CD4-positive, alpha-beta T cell (primary cell): Measurements from ENCODE around the gene INTS6. TPM values are rescaled to one million over a fixed set of nuclear protein-coding genes. Genes with fewer than 3 reads are reported as not detected.

Experiments
- ATAC-seq: fragments of 200-7000 bp; cut with Tn5 transposase; one replicate; pipeline ENCODE4 v1.10.0; 2022; ENCODE audit warnings: mild to moderate bottlenecking; ENCODE audit not compliant: poor library complexity
- CTCF ChIA-PET: fragments of 350-600 bp; sonication (Branson Sonifier 250); formaldehyde crosslinking; loops from one replicate; lab custom pipeline; 2021; ENCODE audit warnings: antibody characterized with exemption, inconsistent platforms; lab: Charles Lee
- POLR2A ChIA-PET: fragments of 350-600 bp; sonication (Branson Sonifier 250); formaldehyde crosslinking; loops from one replicate; lab custom pipeline; 2021; ENCODE audit warnings: antibody characterized with exemption, inconsistent platforms; lab: Charles Lee
- DNase-seq, 14 experiments: peaks; one replicate each; pipeline ENCODE4 v3.0.0-alpha.2; 2013 to 2020; ENCODE audit warnings: mixed read lengths in 2 of 14
- H3K27ac ChIP-seq, 2 donors: one replicate each; pipeline versions ENCODE4 v1.5.1 to v1.7.0; 2013; ENCODE audit warnings: low read length in 2 of 2, low read depth in 1 of 2, mild to moderate bottlenecking in 1 of 2
- H3K27me3 ChIP-seq, 2 experiments: 1 replicate in 1 of 2; 2 replicates in 1 of 2; pipeline versions ENCODE4 v1.6.1 to v1.7.0; 2013; ENCODE audit warnings: low read length in 2 of 2, control low read depth in 1 of 2, mild to moderate bottlenecking in 1 of 2, moderate library complexity in 1 of 2; ENCODE audit not compliant: insufficient read depth in 2 of 2, control insufficient read depth in 1 of 2
- H3K36me3 ChIP-seq: one replicate; pipeline ENCODE4 v1.6.1; 2013; ENCODE audit warnings: low read length, control low read depth; ENCODE audit not compliant: insufficient read depth
- H3K4me1 ChIP-seq: one replicate; pipeline ENCODE4 v1.6.1; 2013; ENCODE audit warnings: low read length, control low read depth; ENCODE audit not compliant: insufficient read depth
- H3K4me3 ChIP-seq: one replicate; pipeline ENCODE4 v1.5.1; 2013; ENCODE audit warnings: mild to moderate bottlenecking, low read length, moderate library complexity
- H3K9me3 ChIP-seq, 2 experiments: 1 replicate in 1 of 2; 2 replicates in 1 of 2; pipeline versions ENCODE4 v1.6.1 to v1.7.0; 2013; ENCODE audit warnings: low read length in 2 of 2, mild to moderate bottlenecking in 2 of 2, control low read depth in 1 of 2, moderate library complexity in 1 of 2; ENCODE audit not compliant: control insufficient read depth in 1 of 2, insufficient read depth in 1 of 2
- H3K27ac Mint-ChIP-seq: one replicate; pipeline ENCODE4 v1.8.0; 2020; ENCODE audit warnings: mixed read lengths
- H3K27me3 Mint-ChIP-seq: one replicate; pipeline ENCODE4 v1.8.0; 2021; ENCODE audit warnings: mixed read lengths
- H3K36me3 Mint-ChIP-seq: one replicate; pipeline ENCODE4 v1.8.0; 2021; ENCODE audit warnings: low read depth, mixed read lengths
- H3K4me1 Mint-ChIP-seq: one replicate; pipeline ENCODE4 v1.8.0; 2021; ENCODE audit warnings: low read depth, mixed read lengths
- H3K4me3 Mint-ChIP-seq: one replicate; pipeline ENCODE4 v1.8.0; 2020; ENCODE audit warnings: mild to moderate bottlenecking, mixed read lengths
- H3K9me3 Mint-ChIP-seq: one replicate; pipeline ENCODE4 v1.8.0; 2020; ENCODE audit warnings: mixed read lengths
- intact Hi-C, 2 experiments: fragments of 100-400 bp; cut with DNase I in 1 of 2; cut with micrococcal nuclease in 1 of 2; formaldehyde crosslinking; loops; one replicate each; pipeline versions ENCODE4 v1.15.1 to v1.9.0; 2023 to 2025; cut with DNase I, micrococcal nuclease
- total RNA-seq, 174 experiments: library from RNA in 2 of 174; stranded (reverse) in 2 of 174; gene quantifications; one replicate each; pipeline ENCODE4 v1.2.3 and lab custom pipeline; 2021 to 2026
- TF ChIP-seq, protein P1 (sequence below): fragments of 200-600 bp; IDR thresholded peaks from one replicate; pipeline ENCODE4 v1.8.0; 2022; ENCODE audit warnings: antibody characterized with exemption, mild to moderate bottlenecking

The INTS6 gene
- total RNA-seq, 2 experiments from 2014 or later = 40.8 to 45.8 TPM

DNA sequence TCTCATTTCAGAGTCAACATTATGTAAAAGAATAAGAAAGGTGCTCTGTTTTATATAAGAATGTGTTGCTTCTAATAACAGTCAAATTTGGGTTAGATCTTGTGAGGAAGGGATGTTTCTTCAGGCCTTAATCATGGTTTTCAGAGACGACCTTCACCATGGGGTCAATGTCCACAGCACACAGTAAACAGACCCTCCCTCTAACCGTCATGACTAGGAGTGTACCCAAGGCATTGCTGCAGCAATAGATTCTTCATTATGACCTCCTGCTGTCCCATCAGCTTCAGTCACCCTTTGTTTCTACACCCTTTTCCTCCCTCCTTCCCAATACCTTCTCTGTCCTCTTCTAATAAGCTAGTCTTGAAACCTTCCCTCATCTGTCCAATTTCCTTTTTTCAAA is 97.6 kb downstream of the INTS6 start:
- intact Hi-C loops = no loop called here
- H3K4me1 Mint-ChIP-seq = no peaks in the 10 kb centered on the region
- no peaks in the 10 kb centered on the region for H3K27me3 Mint-ChIP-seq
- Histone ChIP-seq H3K27ac (no peak overlapping the region), H3K27me3 (no peaks in the 10 kb centered on the region), H3K36me3 (no peaks in the 10 kb centered on the region), H3K9me3 (no peaks in the 10 kb centered on the region), H3K4me3 (no peak overlapping the region), H3K4me1 (no peaks in the 10 kb centered on the region)
- peaks cover 7% of the 10 kb centered on the region for H3K36me3 Mint-ChIP-seq
- no peak overlapping the region for H3K4me3 Mint-ChIP-seq
- ChIA-PET CTCF (no interaction called here), POLR2A (no interaction called here)
- H3K27ac Mint-ChIP-seq = no peak overlapping the region
- no peak for ATAC-seq
- H3K9me3 Mint-ChIP-seq = no peaks in the 10 kb centered on the region
- no peak for DNase-seq
- TF ChIP-seq, protein P1, sequence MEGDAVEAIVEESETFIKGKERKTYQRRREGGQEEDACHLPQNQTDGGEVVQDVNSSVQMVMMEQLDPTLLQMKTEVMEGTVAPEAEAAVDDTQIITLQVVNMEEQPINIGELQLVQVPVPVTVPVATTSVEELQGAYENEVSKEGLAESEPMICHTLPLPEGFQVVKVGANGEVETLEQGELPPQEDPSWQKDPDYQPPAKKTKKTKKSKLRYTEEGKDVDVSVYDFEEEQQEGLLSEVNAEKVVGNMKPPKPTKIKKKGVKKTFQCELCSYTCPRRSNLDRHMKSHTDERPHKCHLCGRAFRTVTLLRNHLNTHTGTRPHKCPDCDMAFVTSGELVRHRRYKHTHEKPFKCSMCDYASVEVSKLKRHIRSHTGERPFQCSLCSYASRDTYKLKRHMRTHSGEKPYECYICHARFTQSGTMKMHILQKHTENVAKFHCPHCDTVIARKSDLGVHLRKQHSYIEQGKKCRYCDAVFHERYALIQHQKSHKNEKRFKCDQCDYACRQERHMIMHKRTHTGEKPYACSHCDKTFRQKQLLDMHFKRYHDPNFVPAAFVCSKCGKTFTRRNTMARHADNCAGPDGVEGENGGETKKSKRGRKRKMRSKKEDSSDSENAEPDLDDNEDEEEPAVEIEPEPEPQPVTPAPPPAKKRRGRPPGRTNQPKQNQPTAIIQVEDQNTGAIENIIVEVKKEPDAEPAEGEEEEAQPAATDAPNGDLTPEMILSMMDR = no peak

DNA sequence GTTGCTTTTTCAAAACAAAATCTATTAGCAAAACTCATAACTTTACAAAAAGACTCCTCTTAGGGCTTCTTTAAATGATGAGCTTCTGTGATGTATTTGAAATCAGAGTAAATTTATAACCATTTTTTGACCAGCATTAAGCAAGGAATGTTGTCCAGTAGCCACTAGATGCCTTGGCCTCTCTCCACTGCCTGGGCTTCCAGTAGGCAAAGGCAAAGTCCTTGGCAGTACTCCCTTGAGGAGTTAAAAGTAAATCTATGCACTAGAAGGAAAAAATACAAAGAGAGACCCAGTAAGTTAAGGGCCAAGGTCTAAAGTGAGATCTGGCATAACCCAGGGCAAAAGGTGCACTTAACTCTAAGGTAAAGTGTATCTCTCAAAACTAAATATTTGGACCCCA is 103.8 kb downstream of the INTS6 start:
- Mint-ChIP-seq H3K27me3 (no peaks in the 10 kb centered on the region), H3K9me3 (no peaks in the 10 kb centered on the region), H3K27ac (no peak overlapping the region), H3K4me3 (no peak overlapping the region), H3K4me1 (no peaks in the 10 kb centered on the region), H3K36me3 (peaks cover 7% of the 10 kb centered on the region)
- POLR2A ChIA-PET = no interaction called here
- Histone ChIP-seq H3K27ac (no peak overlapping the region), H3K9me3 (no peaks in the 10 kb centered on the region), H3K27me3 (no peaks in the 10 kb centered on the region), H3K4me3 (no peak overlapping the region), H3K36me3 (no peaks in the 10 kb centered on the region), H3K4me1 (no peaks in the 10 kb centered on the region)
- TF ChIP-seq, protein P1 = no peak
- ATAC-seq (no peak), DNase-seq (no peak)
- CTCF ChIA-PET = no interaction called here
- intact Hi-C loops = no loop called here

DNA sequence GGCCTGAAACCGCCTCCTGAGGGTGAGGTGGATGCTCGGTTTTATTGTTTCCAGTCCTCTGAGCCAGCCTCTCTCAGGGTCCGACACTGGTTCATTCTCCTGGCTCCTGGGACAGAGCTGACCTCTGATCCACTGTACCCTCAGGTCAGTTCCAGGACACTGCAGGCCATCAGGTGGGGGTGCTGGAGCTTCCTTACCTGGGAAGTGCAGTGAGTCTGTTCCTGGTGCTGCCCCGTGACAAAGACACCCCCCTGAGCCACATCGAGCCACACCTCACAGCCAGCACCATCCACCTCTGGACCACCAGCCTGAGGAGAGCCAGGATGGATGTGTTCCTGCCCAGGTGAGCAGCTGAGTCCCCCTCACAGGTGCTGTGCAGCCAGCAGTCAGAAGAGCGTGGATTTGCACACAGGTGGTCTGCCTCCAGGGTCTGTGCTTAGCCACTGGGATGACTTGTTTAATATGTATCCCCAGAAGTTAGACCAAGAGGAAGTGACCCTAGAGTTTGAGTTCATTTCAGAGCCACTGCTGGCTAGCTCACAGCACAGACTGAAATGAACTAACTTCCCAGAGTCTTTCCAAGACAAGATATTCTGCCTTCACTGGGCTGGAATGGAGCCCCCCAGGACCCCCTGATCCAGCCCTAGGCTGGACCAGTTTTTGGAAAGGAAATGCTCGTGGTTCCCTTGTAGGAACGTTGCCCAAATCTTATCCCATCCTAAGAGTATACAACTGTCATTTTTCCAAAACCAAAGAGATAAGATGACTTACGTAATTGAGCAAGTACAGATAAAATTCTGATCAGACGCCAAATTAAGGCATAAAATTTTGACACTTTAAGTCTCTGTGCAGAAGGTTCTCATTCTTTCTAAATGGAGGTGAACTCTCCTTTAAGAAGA is 104.5 kb downstream of the INTS6 start:
- ChIA-PET POLR2A (interaction anchor here (0.5 kb wide), 1 partner anchor 848 kb away, joined by 5 read pairs; no protein-coding TSS in a partner anchor), CTCF (no interaction called here)
- no peak overlapping the region for H3K4me3 Mint-ChIP-seq
- H3K9me3 Mint-ChIP-seq = no peaks in the 10 kb centered on the region
- H3K4me1 ChIP-seq = no peaks in the 10 kb centered on the region
- no peaks in the 10 kb centered on the region for H3K4me1 Mint-ChIP-seq
- H3K27ac Mint-ChIP-seq = no peak overlapping the region
- intact Hi-C loops = no loop called here
- no peaks in the 10 kb centered on the region for H3K36me3 ChIP-seq
- no peaks in the 10 kb centered on the region for H3K27me3 Mint-ChIP-seq
- H3K4me3 ChIP-seq = no peak overlapping the region
- H3K27ac ChIP-seq = no peak overlapping the region
- TF ChIP-seq, protein P1 = no peak
- no peaks in the 10 kb centered on the region for H3K9me3 ChIP-seq
- ATAC-seq (no peak), DNase-seq (no peak)
- H3K27me3 ChIP-seq = no peaks in the 10 kb centered on the region
- peaks cover 7% of the 10 kb centered on the region for H3K36me3 Mint-ChIP-seq
